HG03135 (cell line): ENCODE measurements around the gene SEC16B.

Experiments used
- ATAC-seq: cut with Tn5 transposase; IDR thresholded peaks from one replicate; pipeline ENCODE4 v1.9.1; 2021; ENCODE audit warnings: mild to moderate bottlenecking, moderate library complexity; ENCODE audit not compliant: unreplicated experiment

SEC16B gene

DNA sequence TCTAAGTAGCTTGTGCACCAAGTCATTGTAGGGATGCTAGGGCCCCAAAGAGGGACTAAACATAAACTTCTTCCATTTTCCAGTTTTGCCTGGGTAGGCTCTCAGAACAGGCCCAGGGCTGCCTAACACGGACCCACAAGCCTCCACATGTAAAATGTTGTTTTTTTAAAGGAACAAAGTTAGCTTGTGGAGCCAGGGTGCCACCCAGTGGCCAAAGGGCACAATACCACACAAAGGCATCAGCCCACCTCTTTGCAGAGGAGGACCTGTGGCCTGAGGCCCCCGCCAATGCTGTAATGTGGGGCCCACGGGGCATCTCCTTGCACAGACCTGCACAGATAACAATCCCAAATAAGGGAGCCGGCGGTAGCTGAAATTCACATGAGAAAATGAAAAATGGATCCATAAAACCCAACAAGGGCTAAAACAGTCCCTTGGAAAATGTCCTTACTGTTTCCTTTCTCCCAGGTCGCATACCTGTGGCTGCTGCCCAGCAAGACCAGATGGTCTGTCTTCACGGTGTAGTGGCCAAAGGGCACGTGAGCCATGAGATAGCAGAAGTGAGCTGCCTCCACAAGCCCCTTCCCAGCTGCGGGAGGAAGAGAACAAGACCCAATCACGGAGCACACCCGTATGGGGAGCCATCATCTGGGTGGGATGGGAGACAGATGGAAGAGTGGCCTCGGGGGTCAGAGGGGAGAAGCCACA, 23.8 kb downstream of the SEC16B start:
- ATAC-seq, result peak; percentile 69

DNA sequence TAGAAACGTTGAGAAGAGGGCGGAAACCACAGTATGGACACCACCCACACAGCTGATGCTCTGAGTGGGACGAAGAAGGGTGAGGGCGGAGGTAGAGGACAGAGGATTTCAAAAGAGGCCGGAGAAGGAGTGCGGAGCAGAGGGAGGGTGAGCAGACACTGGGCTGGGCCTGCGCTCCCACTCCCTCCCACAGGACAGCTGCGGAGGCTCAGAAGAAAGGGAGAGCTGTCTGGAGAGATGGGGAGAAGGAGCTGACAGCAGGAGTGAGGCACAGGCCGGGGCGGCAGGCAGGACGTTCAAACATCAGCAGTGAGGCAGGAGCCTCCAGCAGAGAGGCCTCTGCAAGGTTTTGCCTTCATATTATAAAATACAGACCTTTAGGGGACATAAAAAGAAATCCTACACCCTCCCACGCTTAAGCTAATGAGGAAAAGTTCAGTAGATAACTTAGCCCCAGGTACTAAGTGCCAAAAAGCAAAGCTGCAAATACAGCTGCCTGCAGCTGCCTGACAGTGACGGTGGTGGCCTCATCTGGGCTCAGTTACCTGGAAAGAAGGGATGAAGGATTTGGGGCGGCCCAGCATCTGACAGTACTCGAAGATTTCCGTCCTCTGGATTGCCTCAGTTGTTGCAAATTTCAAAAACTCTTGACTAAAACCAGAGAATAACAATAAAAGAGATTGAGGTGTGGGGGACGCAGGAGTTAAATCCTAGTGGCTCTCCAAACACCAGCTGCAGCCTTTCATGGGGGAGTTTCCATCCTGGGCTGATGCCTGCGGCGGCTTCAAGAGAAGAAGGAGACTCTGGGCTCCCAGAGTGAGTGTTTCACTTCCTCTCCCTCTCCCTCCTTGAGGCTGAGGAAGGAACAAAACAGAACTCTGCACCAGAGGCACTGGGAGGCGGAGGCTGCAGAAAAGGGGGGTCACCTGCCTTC, 25.6 kb downstream of the SEC16B start:
- no peak for ATAC-seq

DNA sequence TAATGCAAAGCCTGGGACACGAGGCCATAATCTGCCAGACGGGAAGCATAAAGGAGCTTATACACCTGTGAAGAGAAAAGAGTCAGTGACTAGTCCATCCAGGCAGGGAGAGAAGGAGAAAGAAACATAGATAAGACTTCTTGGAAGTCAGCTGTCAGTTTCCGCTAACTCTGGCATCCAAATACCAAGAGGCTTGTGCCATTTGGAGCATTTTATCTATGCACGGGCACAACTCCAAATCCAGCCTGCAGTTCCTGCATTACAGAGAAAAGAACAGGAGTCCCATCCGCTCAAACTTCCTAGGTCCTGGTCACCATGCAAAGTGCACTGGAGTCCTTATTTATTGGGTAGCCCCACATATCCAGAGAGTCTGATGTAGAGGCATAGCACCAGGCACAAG, 27.9 kb downstream of the SEC16B start:
- no peak for ATAC-seq

DNA sequence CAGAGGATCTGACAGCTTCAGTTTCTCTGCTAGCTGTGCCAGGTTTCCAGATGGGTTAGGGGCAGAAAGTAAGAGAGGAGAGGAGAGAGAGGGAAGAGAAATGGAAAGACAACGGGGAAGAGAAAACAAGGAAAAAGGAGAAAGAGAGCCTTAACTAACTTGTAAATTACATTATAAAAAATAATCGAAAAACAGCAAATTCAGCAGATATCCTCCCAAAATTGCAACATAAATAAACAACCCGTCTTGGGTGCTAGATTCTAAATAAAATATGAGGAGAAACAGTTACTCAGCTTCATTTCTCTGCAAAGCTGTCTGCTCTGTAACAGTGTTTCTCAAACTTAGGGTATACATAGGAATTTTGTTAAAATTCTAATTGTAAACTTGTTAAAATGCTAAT, 29.2 kb downstream of the SEC16B start:
- ATAC-seq, result no peak

DNA sequence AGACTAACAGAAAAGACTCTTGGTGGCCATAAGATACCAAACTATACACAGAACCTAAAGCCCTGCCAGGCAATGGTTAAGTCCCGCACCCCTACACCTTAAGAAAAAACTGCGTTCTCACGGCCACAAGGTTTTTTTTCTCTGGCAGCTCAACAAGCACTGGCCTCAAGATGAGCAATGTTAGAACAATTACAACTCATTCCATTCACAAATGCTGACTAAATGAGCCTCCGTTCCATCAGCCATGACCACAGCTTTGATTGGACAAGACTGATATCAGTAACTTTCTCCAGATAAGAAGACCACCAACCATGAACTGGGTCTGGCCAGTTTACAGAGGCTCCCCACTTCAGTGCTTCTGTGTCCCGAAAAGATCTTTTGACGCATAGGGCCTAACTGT, 31.9 kb downstream of the SEC16B start:
- ATAC-seq, result no peak

DNA sequence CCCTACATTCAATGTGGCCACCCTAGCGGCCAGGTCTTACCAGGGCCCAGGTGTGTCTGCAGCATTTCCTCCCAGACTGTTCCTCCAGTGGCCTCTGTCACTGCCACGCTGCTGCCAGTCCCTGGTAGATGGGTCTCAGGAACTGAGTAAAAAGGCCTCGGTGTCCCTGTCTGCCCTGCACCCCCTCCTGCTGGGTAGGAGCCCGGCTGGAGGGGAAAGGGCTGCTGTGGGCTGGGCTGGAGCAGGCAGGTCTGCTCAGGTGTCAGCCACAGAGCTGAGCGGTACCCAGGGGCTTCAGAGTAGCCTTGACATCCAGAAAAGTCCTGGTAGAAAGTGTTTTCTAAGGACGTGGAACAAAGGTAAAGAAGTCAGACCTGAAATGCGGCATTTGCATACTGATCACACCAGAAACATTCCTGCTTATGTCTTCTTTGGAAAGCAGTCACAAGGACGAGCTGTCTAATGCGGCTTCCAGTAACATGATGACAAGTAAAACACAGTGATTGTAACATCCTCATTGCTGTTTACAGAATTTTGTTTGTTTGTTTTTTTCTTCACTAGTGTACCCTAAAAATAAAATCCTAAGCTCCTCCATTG, 32.6 kb downstream of the SEC16B start:
- ATAC-seq, result no peak

DNA sequence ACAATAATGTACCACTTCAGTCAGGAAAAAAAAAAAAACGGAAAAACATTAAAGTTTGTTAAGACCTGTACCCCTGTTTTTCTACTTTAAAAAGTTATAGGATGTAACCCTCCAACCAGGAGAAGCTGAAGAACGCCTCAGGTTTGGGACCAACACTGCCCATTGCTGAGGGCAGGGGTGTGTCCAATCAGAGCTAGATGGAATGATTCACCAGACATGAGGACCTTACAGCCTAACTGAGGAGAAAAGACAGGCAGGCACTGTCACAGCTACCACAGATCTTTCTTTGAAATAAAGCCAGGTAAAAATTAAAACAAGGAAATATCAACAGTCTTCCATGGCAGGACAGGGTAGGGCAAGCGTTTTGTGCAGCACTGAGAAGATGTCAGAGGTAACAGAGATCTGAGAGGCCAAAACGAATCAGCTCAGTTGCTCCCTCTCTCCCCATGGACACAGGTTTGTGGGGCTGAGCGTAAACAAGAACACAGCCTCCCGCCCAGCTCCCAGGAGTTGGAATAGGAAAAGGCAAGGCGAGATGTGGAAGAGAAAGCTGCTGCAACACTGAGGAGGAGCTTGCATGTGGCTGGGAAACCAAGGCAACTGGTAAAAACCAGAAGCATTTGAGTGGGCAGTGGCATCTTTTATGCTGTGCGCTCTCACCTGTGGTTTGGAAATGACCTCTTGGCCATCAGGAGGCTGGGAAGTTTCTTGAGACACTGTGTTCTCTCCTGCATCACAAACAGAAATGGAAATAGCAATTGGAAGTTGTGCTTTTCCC, 34.0 kb downstream of the SEC16B start:
- no peak for ATAC-seq

DNA sequence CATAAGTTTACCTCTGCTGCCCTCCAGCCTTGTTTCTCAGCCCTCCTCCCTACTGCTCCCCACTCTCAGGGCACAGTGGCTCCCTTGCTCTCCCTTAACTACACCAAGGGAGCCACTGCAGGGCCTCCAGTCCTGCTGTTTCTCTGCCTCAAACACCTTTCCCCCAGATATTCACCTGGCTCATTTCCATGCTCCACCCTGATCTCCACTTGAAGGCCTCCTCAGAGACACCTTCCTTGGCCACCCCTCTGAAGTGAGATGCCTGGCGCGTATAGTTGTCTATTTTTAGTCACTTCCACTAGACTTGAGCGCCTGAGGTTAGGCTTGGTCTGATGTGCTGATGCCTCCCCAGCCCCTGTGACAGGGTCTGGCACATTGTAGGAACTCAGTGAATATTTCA, 34.9 kb downstream of the SEC16B start:
- ATAC-seq, result no peak

DNA sequence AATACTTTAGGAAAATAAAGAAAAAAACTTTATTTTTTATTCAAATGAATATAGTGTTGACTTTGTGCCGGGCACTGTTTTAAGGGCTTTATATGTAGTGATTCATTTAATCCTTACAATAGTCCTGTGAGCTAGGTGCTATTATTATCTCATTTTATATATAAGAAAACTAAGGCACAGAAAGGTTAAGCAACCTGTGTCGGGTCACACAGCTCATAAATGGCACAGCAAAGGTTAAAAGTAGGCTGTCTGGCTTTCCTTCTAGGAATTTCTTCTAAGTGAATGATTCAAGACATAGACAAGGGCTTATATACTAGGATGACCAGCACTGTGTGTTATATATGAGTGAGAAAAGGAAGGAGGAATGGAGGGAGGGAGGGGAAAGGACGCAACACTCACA, 35.4 kb downstream of the SEC16B start:
- no peak for ATAC-seq

DNA sequence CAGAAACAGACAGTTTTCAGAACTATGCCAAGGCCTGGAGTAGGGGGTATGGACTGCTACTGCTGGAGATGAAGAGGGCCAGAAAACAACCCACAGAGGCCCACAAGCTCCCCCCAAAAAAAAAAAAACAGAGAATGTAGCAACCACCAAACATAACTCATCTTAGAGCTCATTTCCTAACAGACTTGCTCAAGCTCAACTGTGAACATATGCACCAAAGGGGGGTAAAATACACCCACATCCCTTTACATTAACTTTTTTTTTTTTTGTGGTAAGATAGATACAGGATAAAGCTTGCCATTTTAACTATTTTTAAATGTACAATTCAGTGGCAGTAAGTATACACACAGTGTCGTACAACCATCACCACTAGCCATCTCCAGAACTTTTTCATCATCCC, 36.0 kb downstream of the SEC16B start:
- no peak for ATAC-seq

DNA sequence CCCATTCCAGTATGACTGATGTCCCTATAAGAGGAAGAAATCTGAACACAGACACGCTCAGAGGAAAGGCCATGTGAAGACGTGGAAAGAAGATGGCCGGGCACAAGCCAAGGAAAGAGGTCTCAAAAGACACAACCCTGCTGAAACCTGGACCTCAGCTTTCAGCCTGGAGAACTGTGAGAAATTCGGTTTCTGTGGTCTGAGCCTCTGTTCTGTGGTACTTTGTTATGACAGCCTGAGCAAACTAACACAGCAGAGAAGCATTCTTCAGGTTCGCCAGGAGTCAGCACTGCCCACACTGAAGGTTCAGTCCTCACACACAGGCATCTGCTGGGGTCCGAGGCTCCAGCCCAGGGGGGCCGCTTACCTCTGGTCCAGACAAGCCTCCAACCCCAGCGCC, 37.7 kb downstream of the SEC16B start:
- ATAC-seq, result no peak

DNA sequence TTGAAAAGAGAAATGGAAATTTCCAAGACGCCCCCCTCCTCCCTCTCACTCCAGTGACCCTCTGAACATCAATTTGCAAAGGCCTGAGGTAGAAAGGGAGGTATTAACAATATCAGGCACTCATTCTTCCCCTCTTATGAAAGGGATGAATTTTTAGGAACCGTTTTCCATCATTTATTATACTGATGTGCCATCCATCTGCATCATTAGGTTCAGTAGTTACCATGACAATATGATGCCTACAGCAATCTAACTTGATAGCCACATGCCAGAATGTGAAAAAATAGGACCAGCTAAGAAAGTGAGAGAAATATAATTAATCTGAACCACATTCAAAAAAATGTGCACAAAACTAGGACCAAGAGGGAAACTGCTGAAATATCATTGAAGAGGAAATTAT, 40.9 kb downstream of the SEC16B start:
- no peak for ATAC-seq

DNA sequence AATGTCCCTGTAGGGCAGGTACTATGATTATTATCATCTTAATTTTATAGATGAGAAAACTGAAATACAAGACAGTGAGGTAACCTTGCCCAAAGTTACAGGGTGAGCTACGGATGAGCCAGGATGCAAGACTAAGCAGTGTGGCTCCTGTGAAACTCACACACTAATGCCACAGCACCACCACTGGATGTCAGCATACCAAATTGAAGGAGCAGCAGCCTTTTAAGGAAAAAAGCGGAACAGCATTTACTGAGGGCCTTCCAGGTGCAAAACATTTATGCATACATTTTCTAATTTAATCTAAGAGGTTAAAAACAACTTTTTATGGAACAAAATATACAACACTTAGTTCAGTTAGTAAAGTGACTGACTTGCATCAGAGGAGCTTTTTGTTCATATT, 41.7 kb downstream of the SEC16B start:
- ATAC-seq, result no peak

DNA sequence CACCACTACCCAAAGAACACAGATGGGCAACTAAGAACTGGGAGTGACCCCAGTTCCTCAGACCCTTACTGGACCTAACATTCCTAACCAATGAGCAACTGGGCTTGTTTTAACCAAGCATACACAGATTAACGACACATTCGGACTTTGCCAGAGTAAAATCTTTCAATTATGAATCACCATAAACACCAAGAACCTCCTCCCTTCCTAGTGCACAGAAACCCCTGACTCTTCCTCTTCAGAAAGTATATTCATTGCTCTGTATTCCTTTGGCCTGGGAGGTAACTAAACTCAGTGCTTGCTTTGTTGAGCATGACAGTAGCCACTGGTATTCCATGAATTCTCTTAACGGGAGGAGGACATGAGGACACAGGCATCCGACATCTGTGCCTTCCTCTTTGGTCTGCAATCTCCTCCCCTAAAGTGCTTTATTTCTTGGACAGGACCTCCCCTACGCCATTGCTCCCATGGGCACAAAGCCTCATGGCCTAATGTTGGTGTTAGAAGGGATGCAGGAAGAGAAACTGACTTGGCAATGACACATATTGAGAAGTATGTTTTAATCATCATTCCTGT, 42.7 kb downstream of the SEC16B start:
- ATAC-seq, result no peak

DNA sequence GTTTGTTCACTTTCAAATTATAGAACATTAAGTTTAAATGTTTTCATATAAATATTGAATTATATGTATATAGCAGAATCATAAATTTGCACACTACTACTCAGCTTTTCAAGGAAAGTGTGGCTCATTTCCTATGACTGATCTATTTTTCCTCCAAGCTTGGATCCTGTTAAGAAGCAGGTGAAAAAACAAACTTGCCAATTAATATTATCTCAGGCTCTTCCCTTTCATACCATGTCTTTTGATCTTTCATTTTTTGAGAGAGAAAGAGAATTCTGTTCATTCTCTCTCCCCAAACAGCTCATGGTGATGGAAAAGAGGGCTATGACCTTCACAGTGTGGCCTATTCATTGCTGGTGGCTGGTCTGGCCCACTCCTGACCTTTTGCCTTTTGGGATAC, 43.7 kb downstream of the SEC16B start:
- ATAC-seq, result no peak

DNA sequence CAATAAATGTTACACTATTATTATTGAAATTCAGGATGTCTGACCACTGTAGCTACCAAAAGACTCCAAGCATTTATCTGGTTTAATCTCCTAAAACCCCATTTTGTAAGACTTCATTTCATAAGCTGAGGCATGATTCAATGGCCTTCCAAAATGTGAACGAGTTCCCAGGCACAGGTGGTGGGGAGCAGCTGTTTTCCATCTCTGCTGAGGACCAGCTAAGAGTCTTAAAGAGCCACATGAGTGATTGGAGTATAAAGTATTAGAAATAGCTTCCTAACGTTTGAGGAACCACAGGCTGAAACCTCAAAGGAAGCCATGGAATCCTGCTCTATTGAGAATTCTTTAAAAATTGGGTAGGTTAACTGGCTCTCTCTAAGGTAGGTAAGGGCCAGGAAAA, 44.9 kb downstream of the SEC16B start:
- ATAC-seq, result no peak

DNA sequence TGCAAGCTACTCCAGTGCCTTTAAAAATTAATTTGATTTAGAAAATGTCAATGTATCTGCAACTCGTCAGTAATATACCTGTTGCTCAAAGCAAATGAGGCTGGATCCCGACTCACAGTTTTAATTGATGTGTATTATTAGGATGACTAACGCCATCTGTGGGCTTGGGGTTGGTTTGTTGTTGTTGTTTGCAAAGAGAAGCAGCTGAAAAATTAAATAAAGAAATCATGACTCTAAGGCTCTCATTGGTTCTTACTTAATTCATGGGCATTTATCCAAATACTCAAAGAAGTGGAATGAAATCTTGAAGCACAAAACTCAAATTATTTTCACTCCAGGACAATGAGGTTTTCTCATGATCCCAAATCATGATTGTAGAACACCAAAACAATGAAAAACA, 46.4 kb downstream of the SEC16B start:
- no peak for ATAC-seq

DNA sequence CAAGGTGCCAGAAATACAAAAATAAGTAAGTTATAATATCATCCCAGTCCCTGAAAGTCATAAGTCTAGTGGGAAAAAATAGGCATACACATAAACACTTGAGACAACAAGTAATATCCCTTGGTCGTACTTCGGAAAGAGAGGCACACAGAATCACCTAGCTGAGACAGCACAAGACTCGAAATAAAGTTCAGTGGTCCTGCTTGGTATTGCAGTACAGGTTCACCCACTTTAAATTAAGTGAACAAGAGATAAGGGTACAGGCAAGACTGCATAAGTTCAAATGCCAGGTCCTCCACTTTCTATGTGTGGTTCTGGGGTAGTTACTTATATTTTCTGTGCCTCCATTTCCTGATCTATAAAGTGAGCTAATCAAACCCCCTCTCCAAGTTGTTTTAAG, 47.6 kb downstream of the SEC16B start:
- no peak for ATAC-seq

DNA sequence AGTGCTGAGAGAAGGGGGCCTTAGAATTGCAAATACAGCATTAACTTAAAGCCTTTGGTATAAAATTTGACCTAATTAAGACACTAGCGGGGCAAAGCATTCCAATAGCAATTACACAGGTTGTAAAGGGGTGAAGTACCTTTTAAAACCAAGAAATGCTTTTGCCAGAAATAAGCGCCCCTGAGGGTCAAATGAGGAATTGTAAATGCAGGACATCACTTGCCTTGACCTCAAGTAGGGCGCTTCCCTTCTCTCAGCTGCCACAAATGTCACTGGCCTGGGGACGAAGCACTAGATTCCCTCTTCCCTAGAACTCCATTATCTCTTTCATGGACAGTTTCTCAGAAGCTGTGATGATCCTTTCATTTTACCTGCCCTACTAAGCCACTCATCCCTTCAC, 48.3 kb downstream of the SEC16B start:
- ATAC-seq, result no peak

DNA sequence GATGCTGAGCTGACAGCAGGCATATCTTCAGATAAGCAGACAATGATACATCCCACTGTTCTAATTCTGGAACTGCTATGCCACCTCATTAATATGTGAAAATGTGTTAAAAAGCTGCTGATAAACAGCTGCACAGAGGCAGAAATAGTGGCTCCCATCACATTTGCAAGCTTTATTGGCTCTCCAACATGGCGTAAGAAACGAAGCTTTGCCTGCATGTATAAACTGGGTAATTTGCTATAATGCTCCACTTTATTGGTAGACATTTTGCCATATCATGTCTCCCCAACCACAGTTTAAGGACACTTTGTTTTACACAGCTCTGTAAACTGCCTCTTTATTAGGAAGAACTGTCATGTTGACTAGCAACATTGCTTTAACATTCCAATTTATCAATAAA, 49.8 kb downstream of the SEC16B start:
- ATAC-seq, result no peak

DNA sequence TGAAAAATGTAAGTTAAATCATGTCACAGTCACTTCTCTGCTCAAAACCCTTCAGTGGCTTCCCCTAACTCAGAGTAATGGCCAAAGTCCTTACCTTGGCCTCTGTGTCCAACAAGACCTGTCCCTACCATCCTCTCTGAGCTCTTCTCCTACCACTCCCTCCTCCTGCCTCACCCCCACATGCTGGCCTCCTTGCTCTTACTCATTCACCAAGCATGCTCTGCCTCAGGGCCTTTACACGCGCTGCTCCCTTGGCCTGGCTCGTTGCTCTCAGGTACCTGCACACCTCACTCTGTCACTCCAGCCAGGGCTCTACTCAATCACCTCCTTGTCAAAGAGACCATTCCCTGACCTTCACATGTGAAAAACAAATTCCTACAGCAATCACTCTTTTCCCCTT, 54.2 kb downstream of the SEC16B start:
- no peak for ATAC-seq
